HEK293 (cell line): Measurements from ENCODE around the gene TMEM121.

ENCODE experiments used
- AEBP2 ChIP-seq: fragments of 450-650 bp; formaldehyde crosslinking; IDR thresholded peaks from 2 replicates; pipeline ENCODE4 v1.5.1; 2016; ENCODE audit warnings: missing biosample characterization, missing genetic modification characterization, borderline replicate concordance
- GLI2 ChIP-seq: fragments of 450-650 bp; formaldehyde crosslinking; IDR thresholded peaks from 2 replicates; pipeline ENCODE4; 2017; ENCODE audit warnings: missing biosample characterization, missing genetic modification characterization, low read depth, borderline replicate concordance
- HOXA7 ChIP-seq: sonication (generic); formaldehyde crosslinking; IDR thresholded peaks from 2 replicates; pipeline ENCODE4 v1.8.1; 2022; ENCODE audit warnings: missing genetic modification reagents, borderline replicate concordance
- INSM2 ChIP-seq: fragments of 450-650 bp; formaldehyde crosslinking; IDR thresholded peaks from 2 replicates; pipeline ENCODE4 v1.5.1; 2016; ENCODE audit warnings: missing biosample characterization, missing genetic modification characterization
- KLF8 ChIP-seq: fragments of 450-650 bp; formaldehyde crosslinking; IDR thresholded peaks from 2 replicates; pipeline ENCODE4 v1.5.1; 2016; ENCODE audit warnings: missing biosample characterization, missing genetic modification characterization
- PRDM10 ChIP-seq: fragments of 450-650 bp; formaldehyde crosslinking; IDR thresholded peaks from 2 replicates; pipeline ENCODE4 v1.5.1; 2016; ENCODE audit warnings: missing biosample characterization, missing genetic modification characterization
- SCRT2 ChIP-seq: fragments of 450-650 bp; formaldehyde crosslinking; IDR thresholded peaks from 2 replicates; pipeline ENCODE4 v1.5.1; 2016; ENCODE audit warnings: missing biosample characterization, missing genetic modification characterization
- YY1 ChIP-seq: fragments of 450-650 bp; formaldehyde crosslinking; IDR thresholded peaks from 2 replicates; pipeline ENCODE4 v1.5.1; 2018; ENCODE audit warnings: missing biosample characterization, missing genetic modification characterization
- ZBTB11 ChIP-seq: fragments of 450-650 bp; formaldehyde crosslinking; conservative IDR thresholded peaks from 2 replicates; pipeline ENCODE4 v1.5.1; 2016; ENCODE audit warnings: low read depth, missing biosample characterization, missing genetic modification characterization
- ZBTB20 ChIP-seq: fragments of 450-650 bp; formaldehyde crosslinking; IDR thresholded peaks from 2 replicates; pipeline ENCODE4 v1.5.1; 2016; ENCODE audit warnings: missing biosample characterization, missing genetic modification characterization
- ZBTB48 ChIP-seq: fragments of 450-650 bp; formaldehyde crosslinking; IDR thresholded peaks from 2 replicates; pipeline ENCODE4 v1.5.1; 2016; ENCODE audit warnings: missing biosample characterization, missing genetic modification characterization
- ZNF10 ChIP-seq: fragments of 450-650 bp; formaldehyde crosslinking; IDR thresholded peaks from 2 replicates; pipeline ENCODE4 v1.5.1; 2017; ENCODE audit warnings: missing biosample characterization, missing genetic modification characterization
- ZNF140 ChIP-seq: fragments of 450-650 bp; formaldehyde crosslinking; IDR thresholded peaks from 2 replicates; pipeline ENCODE4 v1.5.1; 2016; ENCODE audit warnings: missing biosample characterization, missing genetic modification characterization
- ZNF221 ChIP-seq: fragments of 450-650 bp; formaldehyde crosslinking; IDR thresholded peaks from 2 replicates; pipeline ENCODE4 v1.5.1; 2017; ENCODE audit warnings: missing biosample characterization, missing genetic modification characterization, borderline replicate concordance
- ZNF311 ChIP-seq: fragments of 450-650 bp; formaldehyde crosslinking; IDR thresholded peaks from 2 replicates; pipeline ENCODE4 v1.5.1; 2017; ENCODE audit warnings: missing biosample characterization, missing genetic modification characterization, borderline replicate concordance
- ZNF341 ChIP-seq: fragments of 450-650 bp; formaldehyde crosslinking; IDR thresholded peaks from 2 replicates; pipeline ENCODE4; 2016; ENCODE audit warnings: low read depth, missing biosample characterization, missing genetic modification characterization
- ZNF354C ChIP-seq: fragments of 450-650 bp; formaldehyde crosslinking; IDR thresholded peaks from 2 replicates; pipeline ENCODE4 v1.5.1; 2016; ENCODE audit warnings: missing biosample characterization, missing genetic modification characterization, low read depth, borderline replicate concordance
- ZNF391 ChIP-seq: fragments of 450-650 bp; formaldehyde crosslinking; IDR thresholded peaks from 2 replicates; pipeline ENCODE4 v1.5.1; 2016; ENCODE audit warnings: low read depth, missing biosample characterization, missing genetic modification characterization, borderline replicate concordance
- ZNF521 ChIP-seq: fragments of 450-650 bp; formaldehyde crosslinking; IDR thresholded peaks from 2 replicates; pipeline ENCODE4 v1.5.1; 2017; ENCODE audit warnings: missing biosample characterization, mild to moderate bottlenecking, missing genetic modification characterization
- ZNF549 ChIP-seq: fragments of 450-650 bp; IDR thresholded peaks from 2 replicates; pipeline ENCODE4 v1.5.1; 2018; ENCODE audit warnings: missing biosample characterization, missing genetic modification characterization, mild to moderate bottlenecking, inconsistent platforms, moderate library complexity
- ZNF555 ChIP-seq: fragments of 450-650 bp; formaldehyde crosslinking; conservative IDR thresholded peaks from 2 replicates; pipeline ENCODE4 v1.5.1; 2017; ENCODE audit warnings: missing biosample characterization, mild to moderate bottlenecking, missing genetic modification characterization, inconsistent platforms
- ZNF561 ChIP-seq: fragments of 450-650 bp; IDR thresholded peaks from 2 replicates; pipeline ENCODE4 v1.5.1; 2018; ENCODE audit warnings: missing biosample characterization, missing genetic modification characterization, borderline replicate concordance
- ZNF624 ChIP-seq: fragments of 450-650 bp; formaldehyde crosslinking; IDR thresholded peaks from 2 replicates; pipeline ENCODE4 v1.5.1; 2017; ENCODE audit warnings: missing biosample characterization, missing genetic modification characterization
- ZNF639 ChIP-seq: fragments of 450-650 bp; formaldehyde crosslinking; IDR thresholded peaks from 2 replicates; pipeline ENCODE4 v1.5.1; 2016; ENCODE audit warnings: missing biosample characterization, missing genetic modification characterization
- ZNF692 ChIP-seq: fragments of 450-650 bp; formaldehyde crosslinking; IDR thresholded peaks from 2 replicates; pipeline ENCODE4 v1.5.1; 2016; ENCODE audit warnings: missing biosample characterization, missing genetic modification characterization
- ZNF791 ChIP-seq: fragments of 450-650 bp; formaldehyde crosslinking; IDR thresholded peaks from 2 replicates; pipeline ENCODE4 v1.5.1; 2016; ENCODE audit warnings: missing biosample characterization, missing genetic modification characterization
- ZSCAN16 ChIP-seq: fragments of 450-650 bp; formaldehyde crosslinking; IDR thresholded peaks from 2 replicates; pipeline ENCODE4 v1.5.1; 2016; ENCODE audit warnings: missing biosample characterization, missing genetic modification characterization

TMEM121 gene

GRCh38 chr14:105481886-105482457 lies 44.4 kb upstream of the TMEM121 start (continued):
- no peak for TF ChIP-seq ZNF521 (tag by site-specific recombination)
- peak; percentile 86 for TF ChIP-seq ZBTB48 (tag by site-specific recombination)
- no peak for TF ChIP-seq HOXA7 (CRISPR knock-in tag)
- TF ChIP-seq INSM2 (tag by site-specific recombination): no peak
- no peak for TF ChIP-seq YY1
- peak; percentile 85 for TF ChIP-seq KLF8 (tag by site-specific recombination)
- peak; percentile 19; the same call in 1 of the 2 replicates for TF ChIP-seq ZBTB20 (tag by site-specific recombination)
- no peak for TF ChIP-seq ZNF10 (tag by site-specific recombination)
- TF ChIP-seq ZNF555: no peak
- no peak; the same call in 1 of the 2 replicates for TF ChIP-seq ZNF692 (tag by site-specific recombination)
- TF ChIP-seq ZNF140 (tag by site-specific recombination): no peak
- TF ChIP-seq ZNF639 (tag by site-specific recombination): no peak
- TF ChIP-seq ZSCAN16 (tag by site-specific recombination): no peak
- no peak for TF ChIP-seq ZNF311 (tag by site-specific recombination)
- no peak for TF ChIP-seq ZNF221 (tag by site-specific recombination)
- no peak for TF ChIP-seq ZNF791 (tag by site-specific recombination)
- TF ChIP-seq AEBP2 (tag by site-specific recombination): no peak
- no peak for TF ChIP-seq ZNF549 (tag by site-specific recombination)
- TF ChIP-seq ZNF341 (tag by site-specific recombination): peak; percentile 81
- no peak for TF ChIP-seq ZNF354C (tag by site-specific recombination)
- no peak for TF ChIP-seq GLI2 (tag by site-specific recombination)
- peak; percentile 84 for TF ChIP-seq PRDM10 (tag by site-specific recombination)
- peak; percentile 41 for TF ChIP-seq ZBTB11 (tag by site-specific recombination)
- TF ChIP-seq SCRT2 (tag by site-specific recombination): peak; percentile 82
- no peak for TF ChIP-seq ZNF391 (tag by site-specific recombination)
- peak; percentile 23; the same call in 1 of the 2 replicates for TF ChIP-seq ZNF561 (tag by site-specific recombination)
- no peak for TF ChIP-seq ZNF624 (tag by site-specific recombination)
